Measurements from ENCODE around the gene TTC28. TPM values are rescaled to one million over a fixed set of nuclear protein-coding genes. Genes with fewer than 3 reads are reported as not detected.

TTC28 gene
- total RNA-seq, 4 donors from 2014 or later: 35.1 to 138 (median 50.8) TPM

- H3K9me3 ChIP-seq: no peaks in the 10 kb centered on the region
- peaks cover 0 to 3% of the 10 kb centered on the region in 2 donors for H3K36me3 ChIP-seq
- no peak overlapping the region for H3K27ac ChIP-seq
- TF ChIP-seq EP300 (IDR thresholded peaks at IDR 0.05) (no peak), POLR2AphosphoS5 (IDR thresholded peaks at IDR 0.05) (no peak)
- no peak overlapping the region for H3K4me3 ChIP-seq
- ATAC-seq: no peak
- WGBS, 2 donors (ENCODE audit: low coverage in 1 of 2): 67 to 76% methylated on average over 3 of the region's 3 CpGs
- H3K27me3 ChIP-seq: no peaks in the 10 kb centered on the region
- no peaks in the 10 kb centered on the region for H3K4me1 ChIP-seq
These were observed 749.1 kb downstream of the TTC28 start for GRCh38 chr22:27930331-27931060.

Small RNAs within 50 kb of the gene (small RNA-seq; reads per million reads assigned to genes)
- 0 reads per million in 4 donors for gene MIR5739
- gene RF00019: 0 reads per million in 4 donors
- 0 to 0.13 (median 0) reads per million in 4 donors for gene RF00150
- 0 reads per million in 4 donors for gene RF02200
- 0 reads per million in 4 donors for gene RN7SL162P

Other genes with a start within 250 kb of the TTC28 start
- gene CHEK2, start 62.0 kb upstream of the TTC28 start, total RNA-seq: 10 to 100 TPM in 1 of 4 donors, 1 to 10 TPM in 3; 3.4 to 11.7 (median 4.8) TPM
- 10 to 100 TPM; 14.0 to 17.1 (median 15.0) TPM for gene HSCB, start 62.2 kb upstream of the TTC28 start, total RNA-seq
- 10 to 100 TPM; 23.2 to 34.2 (median 25.7) TPM for gene CCDC117, start 92.9 kb upstream of the TTC28 start, total RNA-seq
- 100 to 1,000 TPM in 2 of 4 donors, 10 to 100 TPM in 2; 55.9 to 129 (median 92.3) TPM for gene XBP1, start 120.7 kb upstream of the TTC28 start, total RNA-seq
- 10 to 100 TPM; 14.8 to 27.7 (median 19.8) TPM for gene ZNRF3, start 203.7 kb upstream of the TTC28 start, total RNA-seq

Measured in gastroesophageal sphincter (tissue), 4 donors.